ENCODE results near the gene NPFFR1. TPM values are rescaled to one million over a fixed set of nuclear protein-coding genes. Genes with fewer than 3 reads are reported as not detected.

Gene NPFFR1
- total RNA-seq, 1 donor from 2014 or later, result not detected

- no peaks in the 10 kb centered on the region for H3K36me3 Mint-ChIP-seq
- no peak overlapping the region for H3K27ac Mint-ChIP-seq
- H3K9me3 Mint-ChIP-seq, result no peaks in the 10 kb centered on the region
- DNase-seq (ENCODE audit: extremely low spot score, unreplicated experiment), result no peak
- peaks cover 13% of the 10 kb centered on the region for H3K27me3 Mint-ChIP-seq
- no peak overlapping the region for H3K4me3 Mint-ChIP-seq
- no peaks in the 10 kb centered on the region for H3K4me1 Mint-ChIP-seq (ENCODE audit: unreplicated experiment)
- TF ChIP-seq CTCF (conservative IDR thresholded peaks at IDR 0.05), result no peak
Observed at GRCh38 chr10:70274643-70275042, 9.2 kb downstream of the NPFFR1 start.

GRCh38 chr10:70272925-70273316, 10.9 kb downstream of the NPFFR1 start:
- peak; percentile 67 for TF ChIP-seq CTCF (conservative IDR thresholded peaks at IDR 0.05)
- H3K27ac Mint-ChIP-seq, result no peak overlapping the region
- no peaks in the 10 kb centered on the region for H3K36me3 Mint-ChIP-seq
- no peaks in the 10 kb centered on the region for H3K4me1 Mint-ChIP-seq (ENCODE audit: unreplicated experiment)
- H3K4me3 Mint-ChIP-seq, result no peak overlapping the region
- H3K9me3 Mint-ChIP-seq, result no peaks in the 10 kb centered on the region
- H3K27me3 Mint-ChIP-seq, result peaks cover 14% of the 10 kb centered on the region
- DNase-seq (ENCODE audit: extremely low spot score, unreplicated experiment), result no peak

GRCh38 chr10:70271996-70272924, 11.5 kb downstream of the NPFFR1 start:
- Mint-ChIP-seq H3K4me1 (ENCODE audit: unreplicated experiment) (no peaks in the 10 kb centered on the region), H3K36me3 (no peaks in the 10 kb centered on the region), H3K27me3 (peaks cover 14% of the 10 kb centered on the region), H3K27ac (no peak overlapping the region), H3K9me3 (no peaks in the 10 kb centered on the region), H3K4me3 (no peak overlapping the region)
- DNase-seq (ENCODE audit: extremely low spot score, unreplicated experiment), result no peak
- TF ChIP-seq CTCF (conservative IDR thresholded peaks at IDR 0.05), result no peak

- Mint-ChIP-seq H3K27me3 (peaks cover 21% of the 10 kb centered on the region), H3K4me3 (no peak overlapping the region), H3K4me1 (ENCODE audit: unreplicated experiment) (no peaks in the 10 kb centered on the region), H3K9me3 (no peaks in the 10 kb centered on the region), H3K27ac (no peak overlapping the region), H3K36me3 (no peaks in the 10 kb centered on the region)
- no peak for TF ChIP-seq CTCF (conservative IDR thresholded peaks at IDR 0.05)
- no peak for DNase-seq (ENCODE audit: extremely low spot score, unreplicated experiment)
Observed at GRCh38 chr10:70270952-70271351, 12.9 kb downstream of the NPFFR1 start.

- H3K4me3 Mint-ChIP-seq, result no peak overlapping the region
- H3K4me1 Mint-ChIP-seq (ENCODE audit: unreplicated experiment), result no peaks in the 10 kb centered on the region
- no peaks in the 10 kb centered on the region for H3K36me3 Mint-ChIP-seq
- TF ChIP-seq CTCF (conservative IDR thresholded peaks at IDR 0.05), result no peak
- H3K9me3 Mint-ChIP-seq, result no peaks in the 10 kb centered on the region
- H3K27ac Mint-ChIP-seq, result no peak overlapping the region
- DNase-seq (ENCODE audit: extremely low spot score, unreplicated experiment), result no peak
- H3K27me3 Mint-ChIP-seq, result peaks cover 30% of the 10 kb centered on the region
Observed at GRCh38 chr10:70269741-70270140, 14.1 kb downstream of the NPFFR1 start.

Data from type B pancreatic cell (in vitro differentiated cells).